NCI-H2171 treated with DMSO at 0.1 percent for 48 hours (cell line): ENCODE measurements around the gene HNRNPAB.
"Not testable (repeated sequence)": the region's sequence is repeated elsewhere in the genome, so short reads cannot be mapped to it uniquely, and the experiment has no call there.

Experiments used
- DNase-seq: peaks from one replicate; lab custom pipeline; 2025; lab: John Stamatoyannopoulos, UW

HNRNPAB gene

DNA sequence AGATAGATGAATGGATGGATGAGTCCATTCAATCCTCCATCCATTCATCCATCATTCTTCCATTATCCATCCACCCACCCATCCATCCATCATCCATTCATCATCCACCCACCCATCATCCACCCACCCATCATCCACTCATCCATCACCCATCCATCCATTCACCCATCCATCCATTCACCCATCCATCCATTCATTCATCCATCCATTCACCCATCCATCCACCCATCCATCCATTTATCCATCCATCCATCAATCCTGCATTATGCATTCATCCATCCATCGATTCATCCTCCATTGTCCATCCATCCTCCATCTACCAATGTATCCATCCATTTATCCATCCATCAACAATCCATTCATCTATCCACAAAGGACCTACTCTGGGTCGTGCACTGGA, 41.1 kb downstream of the HNRNPAB start:
- no peak for DNase-seq

DNA sequence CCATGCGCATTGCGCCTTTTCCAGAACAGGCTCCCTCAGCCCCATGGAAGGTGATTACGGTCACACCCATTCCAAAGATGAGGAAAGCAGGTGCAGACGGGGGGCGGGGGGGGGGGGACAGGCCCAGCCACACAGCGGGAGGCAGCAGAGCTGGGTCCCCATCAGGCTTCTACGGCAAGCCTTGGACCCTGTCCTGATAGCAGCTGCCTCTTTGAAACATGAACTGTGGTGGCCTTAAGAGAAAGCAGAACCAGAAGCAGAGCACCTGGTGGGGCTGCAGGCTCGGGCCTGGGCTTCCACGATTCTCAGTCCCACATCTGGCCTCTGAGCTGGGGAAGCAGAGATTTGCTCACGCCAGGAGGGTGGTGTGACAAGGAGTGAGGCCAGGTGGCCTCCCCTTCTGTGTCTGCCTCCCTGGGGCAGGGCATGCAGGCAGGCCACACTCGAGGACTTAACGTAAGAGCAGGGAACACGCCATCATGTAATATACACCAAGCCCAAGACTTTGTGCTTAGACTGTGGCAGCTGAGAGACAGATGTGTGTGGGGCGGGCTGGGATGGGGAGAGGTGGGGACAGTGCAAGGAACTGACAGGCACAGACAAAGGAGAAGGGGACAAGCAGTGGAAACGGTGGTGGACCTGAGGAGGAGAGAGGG, 42.4 kb downstream of the HNRNPAB start:
- DNase-seq = peak; percentile 22

DNA sequence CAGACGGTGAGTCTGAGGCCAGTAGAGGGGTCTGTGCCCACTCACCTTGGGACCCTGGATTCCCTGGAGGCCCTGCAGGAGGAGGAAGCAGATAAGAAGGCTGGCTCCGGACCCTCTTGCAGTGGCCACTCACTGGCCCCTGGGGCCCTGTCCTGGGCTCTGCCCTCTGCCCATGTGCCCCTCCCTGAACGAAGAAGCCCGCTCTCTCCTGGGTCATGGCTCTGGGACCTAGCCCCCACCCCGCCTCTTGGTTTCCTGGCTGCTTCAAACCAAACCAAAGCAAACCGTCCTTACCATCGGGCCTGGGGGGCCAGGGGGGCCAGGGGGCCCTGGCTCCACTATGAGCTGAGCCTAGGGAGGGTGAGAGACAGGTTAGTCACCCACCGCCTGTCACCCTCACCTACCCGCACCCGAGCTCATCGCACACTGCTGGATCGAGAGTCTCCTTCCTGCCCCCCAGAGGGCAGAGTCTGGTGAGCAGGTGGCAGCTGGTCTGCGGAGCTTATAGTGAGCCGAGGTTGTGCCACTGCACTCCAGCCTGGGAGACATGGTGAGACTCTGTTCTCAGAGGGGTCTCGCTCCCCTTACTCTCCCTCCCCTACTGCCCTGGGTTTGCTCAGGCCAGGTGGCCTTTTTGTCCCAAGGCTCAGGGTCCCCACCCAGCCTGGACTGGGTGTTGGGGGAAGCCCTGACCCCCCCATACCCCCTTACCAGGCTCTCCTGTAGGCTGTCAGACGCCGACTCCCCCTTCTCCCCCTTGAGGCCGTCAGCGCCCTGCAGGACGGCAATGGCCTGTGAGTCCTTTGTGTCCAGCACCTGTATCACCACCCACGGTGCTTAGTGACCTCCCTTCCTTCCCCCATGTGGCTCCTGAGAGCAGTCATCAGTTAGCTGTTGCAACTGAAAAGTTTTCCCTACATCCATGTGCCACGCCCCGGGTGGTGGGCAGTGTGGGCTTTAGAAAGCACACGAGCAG, 43.4 kb downstream of the HNRNPAB start:
- peak; percentile 17 for DNase-seq

DNA sequence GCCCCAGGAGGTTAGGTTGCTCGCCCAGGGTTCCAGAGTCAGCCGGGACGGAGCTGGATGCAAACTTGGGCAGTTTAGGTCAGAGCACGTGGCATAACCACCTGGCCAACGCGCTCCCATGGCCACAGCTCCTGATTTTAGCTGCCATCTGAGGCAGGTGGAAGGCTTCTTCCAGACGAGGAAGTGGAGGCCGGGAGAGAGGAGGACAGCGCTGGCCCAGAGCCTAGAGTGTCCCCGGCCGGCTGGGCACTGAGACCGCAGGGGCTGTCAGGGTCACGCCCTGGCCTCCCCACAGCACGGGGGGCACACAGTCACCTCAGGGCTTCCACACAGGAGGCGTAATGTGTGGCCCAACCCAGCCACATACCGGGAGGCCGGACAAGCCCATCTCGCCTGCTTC, 44.4 kb downstream of the HNRNPAB start:
- DNase-seq = no peak

DNA sequence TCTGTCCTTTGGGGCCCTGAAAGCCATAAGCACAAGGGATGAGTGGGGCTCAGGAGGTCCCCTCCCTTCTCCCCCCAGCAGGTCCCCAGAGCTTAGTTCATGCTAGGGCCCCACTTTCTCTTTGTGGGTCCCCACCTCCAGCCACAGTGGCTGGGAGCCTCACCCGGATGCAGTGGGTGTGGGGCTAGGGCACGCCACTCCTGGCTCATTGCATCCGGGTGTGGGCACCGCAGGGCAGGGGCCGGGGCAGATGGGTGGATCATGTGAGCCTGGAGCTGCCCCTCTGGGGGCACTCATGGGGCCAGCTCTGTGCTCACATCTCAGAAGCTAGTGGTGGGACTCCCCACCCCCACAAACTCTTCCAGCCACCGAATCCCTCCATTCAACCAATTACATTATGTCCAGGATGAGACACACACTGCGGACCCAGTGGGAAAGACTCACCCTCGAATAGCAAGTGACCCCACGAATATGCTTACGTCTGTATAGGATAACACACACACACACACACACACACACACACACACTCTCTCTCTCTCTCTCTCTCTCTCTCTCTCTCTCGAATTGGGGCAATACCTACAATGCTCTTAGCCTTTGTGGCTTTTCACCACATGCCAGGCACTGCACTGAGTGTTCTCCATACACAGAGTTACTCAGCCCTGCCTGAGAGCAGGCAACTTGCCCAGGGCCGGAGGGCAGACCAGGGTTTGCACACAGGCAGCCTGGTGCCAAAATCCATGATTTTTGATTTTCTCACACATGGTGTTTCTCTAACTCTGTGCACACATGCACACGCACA, 45.1 kb downstream of the HNRNPAB start:
- DNase-seq = no peak

DNA sequence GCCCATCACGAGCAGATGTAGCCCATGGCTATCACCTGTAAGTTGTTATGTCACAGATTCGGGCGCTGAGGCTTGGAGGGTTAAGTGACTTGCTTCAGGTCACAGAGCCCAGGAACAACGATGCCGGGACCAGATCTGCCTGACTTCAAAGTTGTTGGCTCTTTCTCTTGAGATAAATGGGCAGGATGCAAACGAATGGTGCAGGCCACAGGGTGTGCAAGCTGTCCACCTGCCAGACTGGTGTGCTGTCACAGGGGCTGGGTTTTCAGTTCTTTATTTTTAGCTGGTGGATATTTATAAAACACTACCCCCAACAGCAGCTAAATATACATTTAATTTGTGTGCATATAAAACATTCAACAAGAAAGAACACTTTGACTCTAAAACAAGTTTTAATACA, 45.9 kb downstream of the HNRNPAB start:
- no peak for DNase-seq

DNA sequence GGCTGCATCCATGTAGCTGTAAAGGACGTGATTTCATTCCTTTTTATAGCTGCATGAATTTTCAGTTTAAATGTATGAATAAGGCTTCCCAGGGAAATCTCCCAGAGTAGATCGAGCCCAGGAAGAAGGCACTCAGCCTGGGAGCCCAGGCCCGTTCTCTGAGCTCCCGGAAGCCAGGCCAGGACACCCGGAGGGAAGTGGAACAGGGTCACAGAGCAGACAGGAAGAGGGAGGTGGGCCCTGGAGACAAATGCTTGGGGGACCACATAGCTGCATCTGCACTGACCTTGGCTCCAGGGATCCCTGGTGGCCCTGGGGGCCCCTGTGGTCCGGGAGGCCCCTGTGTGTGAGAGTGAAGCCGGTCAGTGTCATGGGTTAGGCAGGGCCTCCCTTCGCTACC, 47.9 kb downstream of the HNRNPAB start:
- no peak for DNase-seq

DNA sequence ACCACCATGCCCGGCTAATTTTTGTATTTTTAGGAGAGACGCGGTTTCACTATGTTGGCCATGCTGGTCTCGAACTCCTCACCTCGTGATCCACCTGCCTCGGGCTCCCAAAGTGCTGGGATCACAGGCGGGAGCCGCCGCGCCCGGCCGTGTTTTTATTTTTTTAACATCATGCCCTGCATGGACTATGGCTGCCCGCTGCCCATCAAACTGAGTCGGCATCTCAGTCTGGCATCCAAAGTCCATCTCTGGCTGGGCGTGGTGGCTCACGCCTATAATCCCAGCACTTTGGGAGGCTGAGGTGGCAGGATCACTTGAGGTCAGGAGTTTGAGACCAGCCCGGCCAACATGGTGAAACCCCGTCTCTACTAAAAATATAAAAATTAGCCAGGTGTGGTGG, 49.3 kb downstream of the HNRNPAB start:
- not testable (repeated sequence) for DNase-seq

DNA sequence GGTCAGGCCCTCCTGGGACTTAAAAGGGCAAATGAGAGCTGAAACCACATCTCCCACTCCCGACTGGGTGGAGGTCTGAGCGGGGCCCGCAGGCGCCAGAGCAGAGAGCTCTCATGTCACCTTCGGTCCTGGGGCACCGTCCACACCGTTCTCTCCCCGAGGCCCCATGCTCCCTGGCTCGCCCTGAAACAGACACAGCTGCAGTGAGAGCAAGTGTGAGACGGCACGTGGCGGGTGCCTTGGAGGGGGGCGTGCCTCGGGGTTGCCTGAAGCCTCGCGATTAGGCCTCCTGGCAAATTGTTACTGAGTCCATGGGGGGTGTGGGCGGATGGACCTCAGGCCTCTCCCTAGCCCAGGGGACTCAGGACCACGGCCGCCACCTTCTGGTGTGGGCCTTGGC, 52.4 kb downstream of the HNRNPAB start:
- DNase-seq = no peak

DNA sequence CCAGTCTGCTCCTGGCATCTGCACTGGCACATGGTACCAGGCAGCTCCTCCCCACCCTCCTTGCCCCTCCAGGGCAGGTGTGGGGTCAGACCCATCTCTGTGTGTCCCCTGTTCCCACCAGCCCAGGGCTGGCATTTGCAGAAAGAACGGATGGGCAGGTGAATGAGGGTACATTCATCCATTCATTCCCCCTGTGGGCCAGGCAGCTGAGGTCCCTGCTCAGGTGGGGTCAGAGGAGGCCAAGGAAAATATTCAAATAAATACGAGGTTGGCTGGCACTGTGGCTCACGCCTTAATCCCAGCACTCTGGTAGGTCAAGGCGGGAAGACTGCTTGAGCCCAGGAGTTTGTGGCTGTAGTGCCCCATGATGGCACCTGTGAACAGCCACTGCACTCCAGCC, 53.3 kb downstream of the HNRNPAB start:
- DNase-seq = no peak

DNA sequence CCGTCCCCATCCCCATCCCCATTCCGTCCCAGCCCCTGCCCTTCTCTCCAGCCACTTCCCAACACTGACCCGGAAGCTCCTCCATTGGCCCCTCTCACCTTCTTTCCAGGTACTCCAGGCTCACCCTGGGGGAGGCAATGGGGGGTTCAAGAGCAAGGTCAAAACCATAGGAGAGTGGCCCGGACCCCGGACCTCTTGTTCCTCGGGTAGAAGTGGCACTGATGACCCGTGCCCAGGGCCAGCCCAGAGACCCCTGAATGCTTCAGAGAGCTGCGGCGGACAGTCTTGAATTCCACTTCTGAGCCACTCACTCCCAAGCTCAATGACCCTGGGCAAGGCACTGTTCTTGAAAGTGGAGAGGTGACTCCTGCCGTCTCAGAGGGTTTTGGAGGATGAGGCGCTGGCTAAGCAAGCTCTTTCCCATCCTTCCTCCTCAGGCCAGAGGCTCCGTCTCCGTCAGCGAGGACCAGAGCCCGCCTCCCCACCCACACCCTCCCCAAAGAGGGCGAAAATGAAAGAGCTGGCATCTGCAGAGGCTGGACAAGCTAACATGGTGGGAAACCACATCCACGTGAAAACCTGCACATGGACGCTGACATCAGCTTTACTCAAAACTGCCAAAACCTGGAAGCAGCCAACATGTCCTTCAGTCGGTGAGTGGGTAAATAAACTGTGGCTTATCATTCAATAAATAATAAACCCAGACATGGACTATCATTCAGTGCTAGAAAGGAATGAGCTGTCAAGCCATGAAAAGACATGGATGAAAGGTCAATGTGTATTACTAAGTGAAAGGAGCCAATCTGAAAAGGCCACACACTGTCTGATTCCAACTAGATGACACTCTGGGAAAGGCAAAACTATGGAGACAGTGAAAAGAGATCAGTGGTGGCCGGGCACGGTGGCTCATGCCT, 55.5 kb downstream of the HNRNPAB start:
- no peak for DNase-seq
